Inflammatory macrophage treated with lipopolysaccharide for 4 hours (primary cell): Measurements from ENCODE around the gene ATXN7.

Source experiments
- DNase-seq: peaks from one replicate; pipeline ENCODE4 v3.0.0-alpha.2; 2020

The ATXN7 gene

GRCh38 chr3:63937661-63938651 is 74.3 kb downstream of the ATXN7 start:
- peak; percentile 77 for DNase-seq

DNA sequence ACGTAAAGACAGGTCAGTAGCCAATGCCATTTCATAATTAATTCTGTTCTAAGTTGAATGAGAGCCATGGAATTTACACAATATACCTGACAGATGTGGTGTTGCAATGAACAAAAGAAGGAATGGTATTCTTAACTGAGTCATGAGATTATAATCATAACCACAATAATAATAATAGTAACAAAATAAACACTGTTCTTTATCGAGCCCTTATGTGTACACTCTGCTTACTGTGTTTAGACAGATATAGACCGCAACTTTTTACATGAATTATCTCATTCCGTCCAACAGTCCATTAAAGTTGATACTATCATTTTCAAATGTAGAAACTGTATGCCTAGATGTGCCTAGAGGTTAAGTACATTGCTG is 76.7 kb downstream of the ATXN7 start:
- no peak for DNase-seq

- peak; percentile 34 for DNase-seq
Observed at GRCh38 chr3:63942528-63942927, 78.9 kb downstream of the ATXN7 start.

- DNase-seq, result no peak
Observed at GRCh38 chr3:63943678-63944077, 80.0 kb downstream of the ATXN7 start.

DNA sequence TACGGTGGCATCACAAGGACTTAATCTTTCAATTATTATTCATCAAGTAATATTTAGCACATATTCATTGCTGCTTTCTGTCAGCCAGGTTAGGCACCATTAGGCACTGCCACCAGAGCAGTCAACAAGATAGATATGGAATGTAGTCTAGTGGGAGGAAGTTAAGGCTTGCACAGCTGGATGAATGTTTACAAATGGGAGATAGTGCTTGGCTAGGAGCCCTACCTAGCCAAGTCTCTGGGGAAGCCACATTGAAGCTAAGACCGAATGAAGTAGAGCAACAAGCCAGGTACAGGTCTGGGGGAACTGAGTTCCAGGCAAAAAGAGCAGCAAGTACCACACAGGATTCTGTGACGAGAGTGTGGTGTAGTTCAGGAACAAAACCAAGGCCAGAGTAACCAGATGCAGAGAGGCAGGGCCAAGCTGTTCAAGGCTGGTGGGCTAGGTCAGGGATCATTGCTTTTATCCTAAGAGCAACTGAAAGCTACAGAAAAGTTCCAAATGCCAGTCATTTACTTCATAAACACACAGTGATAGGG is 82.0 kb downstream of the ATXN7 start:
- DNase-seq, result no peak

GRCh38 chr3:63946753-63947152 is 83.1 kb downstream of the ATXN7 start:
- DNase-seq, result no peak

DNA sequence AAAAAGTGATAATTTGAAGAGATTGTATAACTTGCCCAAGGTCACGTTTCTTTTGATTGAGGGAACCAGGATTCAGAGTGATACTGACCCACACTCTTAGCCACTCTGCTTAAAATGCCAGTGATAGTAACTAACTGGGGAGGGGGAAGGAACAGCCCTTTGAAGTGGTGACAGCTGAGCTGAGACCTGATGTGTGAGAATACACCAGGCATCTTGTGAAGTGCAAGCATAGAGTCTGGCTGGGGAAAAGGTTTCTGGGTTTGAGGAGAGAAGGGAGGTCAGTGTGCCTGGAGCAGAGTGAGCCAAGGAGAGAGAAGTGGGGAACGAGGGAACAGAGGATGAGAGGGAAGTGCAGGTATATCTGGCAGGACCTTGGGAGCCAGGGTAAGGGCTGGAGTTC is 83.9 kb downstream of the ATXN7 start:
- DNase-seq, result no peak

DNA sequence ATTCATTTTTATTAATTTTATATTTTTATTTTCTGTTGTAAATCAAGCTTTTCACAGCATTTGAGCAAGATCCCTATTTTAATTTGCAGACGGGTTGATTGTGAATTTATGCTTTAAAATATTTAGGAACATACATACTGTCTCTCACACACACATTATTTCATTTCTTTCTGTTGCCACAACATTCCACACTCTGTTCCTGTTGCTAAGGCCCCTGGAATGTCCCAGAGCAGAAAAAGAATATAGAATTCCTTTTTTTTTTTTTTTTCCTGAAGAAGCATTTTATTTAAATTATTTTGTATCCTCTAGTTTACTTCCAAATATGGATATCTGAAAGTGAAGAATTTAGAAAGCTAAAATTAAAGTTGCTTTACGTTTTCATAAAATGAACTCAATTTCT is 85.3 kb downstream of the ATXN7 start:
- DNase-seq, result no peak

DNA sequence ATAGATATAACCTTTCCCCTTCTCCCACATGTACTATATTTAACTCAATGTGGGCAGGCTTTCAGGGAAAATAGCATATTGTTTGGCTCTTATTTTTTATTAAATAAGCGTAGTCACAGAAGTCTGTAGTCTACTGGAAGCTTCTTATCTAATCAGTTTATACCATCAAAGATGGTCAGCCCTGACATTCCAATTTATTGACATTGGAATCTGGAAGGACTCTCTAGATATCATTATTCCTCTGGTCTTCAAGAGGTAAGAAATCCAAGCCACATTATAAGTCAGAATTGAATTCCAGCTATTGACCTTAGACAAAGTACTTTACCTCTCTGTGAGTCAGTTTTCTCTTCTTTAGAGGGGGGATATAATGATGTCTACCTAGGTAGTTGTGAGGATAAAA is 87.0 kb downstream of the ATXN7 start:
- no peak for DNase-seq

GRCh38 chr3:63951492-63952247 is 88.0 kb downstream of the ATXN7 start:
- peak; percentile 27 for DNase-seq

DNA sequence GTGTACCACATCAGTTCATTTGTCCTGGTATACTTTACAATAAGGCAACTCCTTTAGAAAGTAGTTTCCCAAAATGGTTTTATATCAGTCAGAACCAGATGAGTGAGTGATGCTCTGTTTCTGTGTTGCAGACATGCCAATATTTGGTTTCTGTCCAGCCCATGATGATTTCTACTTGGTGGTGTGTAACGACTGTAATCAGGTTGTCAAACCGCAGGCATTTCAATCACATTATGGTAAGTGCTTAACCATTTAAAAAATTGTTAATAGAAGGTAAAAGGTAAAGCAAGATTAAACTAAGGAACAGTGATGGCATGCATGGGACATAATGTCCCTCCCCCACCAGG is 88.6 kb downstream of the ATXN7 start:
- no peak for DNase-seq

DNA sequence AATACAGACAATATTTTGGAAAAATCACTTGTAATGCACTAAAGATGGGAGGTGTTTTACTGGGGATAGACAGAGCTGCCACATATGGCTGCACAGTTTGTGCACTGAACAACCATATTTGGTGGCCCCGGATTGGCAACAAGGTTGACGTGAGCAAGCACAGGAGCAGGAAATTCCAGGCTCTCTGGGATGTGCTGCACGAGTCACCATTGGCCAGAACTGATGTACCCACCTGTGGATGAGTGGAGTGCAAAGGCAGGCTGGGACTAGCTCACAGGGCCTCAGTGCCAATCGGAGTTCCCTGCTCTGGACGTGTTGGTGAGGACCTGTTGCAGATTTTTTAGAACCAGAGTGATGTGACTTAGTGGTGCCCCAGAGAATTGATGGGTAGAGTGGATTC is 90.5 kb downstream of the ATXN7 start:
- no peak for DNase-seq

- DNase-seq, result no peak
Observed at GRCh38 chr3:63955036-63955650, 91.5 kb downstream of the ATXN7 start.

DNA sequence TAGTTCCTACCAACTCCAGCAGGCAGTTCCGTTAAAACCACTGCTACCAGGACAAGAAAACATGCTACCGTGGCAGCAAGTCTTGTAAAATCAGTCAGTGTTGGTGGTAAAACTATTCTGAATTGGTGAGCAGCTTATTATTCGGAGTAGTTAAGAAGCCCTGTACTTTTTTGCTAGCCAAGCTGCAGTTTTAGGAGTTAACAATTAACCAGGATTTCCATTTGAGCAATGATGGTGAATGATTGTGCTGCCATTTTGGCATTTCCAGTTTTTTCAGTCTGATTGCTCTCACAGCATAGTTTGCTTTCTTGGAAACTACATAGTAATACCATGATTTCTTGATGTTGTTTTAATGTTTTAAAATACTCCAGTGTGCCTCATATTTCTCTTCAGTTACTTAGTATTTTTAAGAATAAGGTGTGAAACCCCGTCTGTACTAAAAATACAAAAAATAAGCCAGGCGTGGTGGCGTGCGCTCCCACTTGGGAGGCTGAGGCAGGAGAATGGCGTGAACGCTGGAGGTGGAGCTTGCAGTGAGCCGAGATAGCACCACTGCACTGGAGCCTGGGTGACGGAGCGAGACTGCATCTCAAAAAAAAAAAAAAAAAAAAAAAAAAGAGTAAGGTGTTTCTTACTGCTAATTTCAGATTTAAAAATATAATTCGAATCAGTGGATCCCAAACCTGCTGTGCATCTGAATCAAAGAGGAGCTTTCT is 92.3 kb downstream of the ATXN7 start:
- no peak for DNase-seq

- no peak for DNase-seq
Observed at GRCh38 chr3:63959146-63959545, 95.5 kb downstream of the ATXN7 start.

DNA sequence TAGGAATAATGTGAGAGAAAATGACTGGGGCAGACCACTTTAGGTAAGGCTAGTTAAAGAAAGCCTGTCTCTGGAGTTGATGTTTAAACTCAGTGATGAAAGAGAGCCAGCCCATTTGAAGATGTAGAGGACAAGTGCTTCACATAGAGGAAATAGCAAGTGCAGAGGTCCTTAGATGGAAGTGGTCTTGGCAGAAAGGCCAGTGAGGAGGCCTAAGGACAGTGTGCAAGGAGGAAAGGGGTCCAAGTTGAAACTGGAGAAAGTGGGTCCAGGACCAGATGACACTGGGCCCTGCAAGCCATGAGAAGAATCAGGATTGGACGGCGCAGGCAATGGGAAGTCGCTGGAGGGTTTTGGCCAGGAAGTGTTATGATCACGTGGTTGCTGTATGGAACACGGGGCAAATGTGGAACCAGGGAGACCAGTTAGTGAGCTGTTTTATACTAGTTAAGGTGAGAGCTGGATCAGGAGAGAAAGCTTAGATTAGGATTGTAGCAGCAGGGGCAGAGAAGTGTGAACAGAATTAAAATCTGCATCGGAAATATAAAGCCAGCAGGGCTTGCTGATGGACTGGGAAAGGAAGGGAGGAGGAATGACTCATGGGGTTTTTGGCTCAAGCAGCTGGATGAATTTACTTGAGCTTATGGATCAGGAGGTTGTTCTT is 96.5 kb downstream of the ATXN7 start:
- DNase-seq, result peak; percentile 47

GRCh38 chr3:63961891-63962290 is 98.2 kb downstream of the ATXN7 start:
- DNase-seq, result peak; percentile 19

- DNase-seq, result no peak
Observed at GRCh38 chr3:63963496-63963895, 99.8 kb downstream of the ATXN7 start.

GRCh38 chr3:63964681-63965485 is 101.2 kb downstream of the ATXN7 start:
- DNase-seq, result peak; percentile 59

- DNase-seq, result no peak
Observed at GRCh38 chr3:63966007-63966406, 102.3 kb downstream of the ATXN7 start.

DNA sequence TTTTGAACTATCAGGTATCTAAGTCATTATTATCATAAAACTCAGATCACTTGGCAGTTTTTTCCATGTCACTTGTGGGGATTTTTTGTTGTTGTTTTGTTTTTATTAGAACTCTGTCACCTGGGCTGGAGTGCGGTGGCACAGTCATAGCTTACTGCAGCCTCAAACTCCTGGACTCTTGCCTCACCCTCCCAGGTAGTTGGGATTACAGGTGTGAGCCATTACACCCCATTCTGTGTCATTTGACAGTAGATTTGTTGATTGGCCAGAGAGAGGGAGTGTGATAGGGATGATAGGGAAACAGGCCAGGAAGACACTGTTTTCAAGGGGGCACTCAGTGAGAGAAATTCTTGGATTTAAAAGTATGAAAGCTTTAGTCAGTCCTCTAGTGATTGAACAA is 103.2 kb downstream of the ATXN7 start:
- DNase-seq, result no peak
